Muscle layer of colon (tissue), 2 donors: ENCODE data around the gene CLCA1.
"Not testable (repeated sequence)": the region's sequence is repeated elsewhere in the genome, so short reads cannot be mapped to it uniquely, and the experiment has no call there.

Experiments
- H3K27ac ChIP-seq: one replicate; pipeline ENCODE4 v1.7.0; 2013; ENCODE audit warnings: low read depth, mild to moderate bottlenecking, low read length, moderate library complexity
- H3K27me3 ChIP-seq, 2 donors: one replicate each; pipeline ENCODE4 v1.7.0; 2013; ENCODE audit warnings: low read length in 2 of 2, mild to moderate bottlenecking in 2 of 2; ENCODE audit not compliant: insufficient read depth in 2 of 2, control insufficient read depth in 1 of 2
- H3K36me3 ChIP-seq: one replicate; pipeline ENCODE4 v1.7.0; 2013; ENCODE audit warnings: mild to moderate bottlenecking, low read length; ENCODE audit not compliant: insufficient read depth
- H3K4me1 ChIP-seq: one replicate; pipeline ENCODE4 v1.7.0; 2013; ENCODE audit warnings: mild to moderate bottlenecking, low read length; ENCODE audit not compliant: insufficient read depth
- H3K4me3 ChIP-seq, 2 donors: one replicate each; pipeline ENCODE4 v1.7.0; 2013; ENCODE audit warnings: low read length in 2 of 2, low read depth in 1 of 2, mild to moderate bottlenecking in 1 of 2, moderate library complexity in 1 of 2
- H3K9ac ChIP-seq: one replicate; pipeline ENCODE4 v1.7.0; 2013; ENCODE audit warnings: low read length
- H3K9me3 ChIP-seq: one replicate; pipeline ENCODE4 v1.7.0; 2013; ENCODE audit warnings: mild to moderate bottlenecking, low read length
- donor health status: abdominal sarcoma.
- donor health status: Adenocarcinoma of cecum.

The CLCA1 gene

DNA sequence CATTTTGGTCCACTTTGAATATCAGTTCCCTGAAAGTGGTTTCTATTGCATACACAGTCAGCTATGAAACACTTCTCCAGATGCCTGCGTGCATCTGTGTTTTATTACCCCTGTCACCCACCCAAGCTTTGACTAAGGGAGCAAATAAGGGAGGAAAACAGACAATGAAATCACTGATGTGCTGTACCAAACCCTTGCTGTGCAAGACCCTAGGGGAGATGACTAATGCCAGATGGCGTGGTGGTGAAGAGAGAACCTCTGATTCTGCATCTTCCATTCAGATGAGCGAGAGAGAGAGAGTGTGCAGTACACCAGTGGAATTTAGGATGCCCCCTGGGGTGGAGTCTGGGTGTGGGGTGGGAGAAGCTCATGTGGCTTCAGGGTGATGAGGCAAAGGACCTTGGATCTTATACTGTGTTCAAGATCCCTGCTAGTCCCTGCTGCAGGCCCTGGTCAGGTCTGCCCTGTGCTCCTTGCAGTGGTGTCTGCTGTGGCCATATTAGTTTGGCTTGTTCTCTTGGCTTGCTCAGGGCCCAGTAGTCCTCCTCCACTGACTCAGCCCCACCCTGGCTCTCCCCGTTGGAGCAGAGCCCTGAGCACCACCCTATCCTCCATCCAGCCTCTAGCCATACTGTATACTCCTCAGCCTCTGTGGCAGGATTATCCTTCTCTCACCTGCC lies 18.5 kb downstream of the CLCA1 start:
- Histone ChIP-seq H3K9ac (no peak overlapping the region), H3K4me3 (no peak overlapping the region), H3K27me3 (no peaks in the 10 kb centered on the region), H3K9me3 (no peaks in the 10 kb centered on the region), H3K4me1 (peaks cover 5% of the 10 kb centered on the region), H3K27ac (no peak overlapping the region), H3K36me3 (no peaks in the 10 kb centered on the region)

- Histone ChIP-seq H3K4me3 (no peak overlapping the region), H3K27me3 (no peaks in the 10 kb centered on the region), H3K36me3 (no peaks in the 10 kb centered on the region), H3K9me3 (no peaks in the 10 kb centered on the region), H3K27ac (no peak overlapping the region), H3K4me1 (peaks cover 5% of the 10 kb centered on the region), H3K9ac (no peak overlapping the region)
Measured at GRCh38 chr1:86487811-86488141, 19.0 kb downstream of the CLCA1 start.

GRCh38 chr1:86489242-86489878 lies 20.6 kb downstream of the CLCA1 start:
- H3K9me3 ChIP-seq: no peaks in the 10 kb centered on the region
- no peak overlapping the region for H3K9ac ChIP-seq
- no peak overlapping the region for H3K4me3 ChIP-seq
- no peaks in the 10 kb centered on the region for H3K27me3 ChIP-seq
- H3K36me3 ChIP-seq: no peaks in the 10 kb centered on the region
- H3K27ac ChIP-seq: no peak overlapping the region
- peaks cover 5% of the 10 kb centered on the region for H3K4me1 ChIP-seq

- Histone ChIP-seq H3K27me3 (no peaks in the 10 kb centered on the region), H3K9me3 (no peaks in the 10 kb centered on the region), H3K27ac (no peak overlapping the region), H3K4me1 (peaks cover 5% of the 10 kb centered on the region), H3K9ac (no peak overlapping the region), H3K36me3 (no peaks in the 10 kb centered on the region), H3K4me3 (no peak overlapping the region)
Measured at GRCh38 chr1:86491171-86491950, 22.6 kb downstream of the CLCA1 start.

GRCh38 chr1:86498281-86498680 lies 29.6 kb downstream of the CLCA1 start:
- no peak overlapping the region for H3K27ac ChIP-seq
- peaks cover 24% of the 10 kb centered on the region for H3K4me1 ChIP-seq
- H3K4me3 ChIP-seq: no peak overlapping the region
- no peaks in the 10 kb centered on the region for H3K9me3 ChIP-seq
- no peak overlapping the region for H3K9ac ChIP-seq
- H3K27me3 ChIP-seq: no peaks in the 10 kb centered on the region
- H3K36me3 ChIP-seq: no peaks in the 10 kb centered on the region

DNA sequence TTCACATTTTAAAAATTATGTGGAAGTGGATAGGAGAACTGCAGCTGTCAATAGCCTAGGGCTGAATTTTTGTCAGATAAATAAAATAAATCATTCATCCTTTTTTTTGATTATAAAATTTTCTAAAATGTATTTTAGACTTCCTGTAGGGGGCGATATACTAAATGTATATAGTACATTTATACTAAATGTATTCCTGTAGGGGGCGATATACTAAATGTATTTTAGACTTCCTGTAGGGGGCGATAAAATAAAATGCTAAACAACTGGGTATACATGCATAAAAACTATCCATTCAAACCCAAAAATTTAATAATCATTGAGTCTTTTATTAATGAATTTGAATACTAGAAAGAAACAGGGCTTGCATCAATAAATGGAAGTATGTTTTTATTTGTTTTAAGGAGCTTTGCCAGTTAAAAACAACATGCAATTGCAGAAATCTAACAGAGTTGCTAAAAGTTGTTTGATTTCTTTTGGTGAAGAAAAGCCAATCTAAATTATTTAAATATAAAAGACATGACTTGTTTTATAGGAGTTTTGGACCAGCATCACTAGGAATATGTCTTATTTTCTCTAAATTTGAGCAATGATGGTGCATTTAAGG lies 31.4 kb downstream of the CLCA1 start:
- H3K27ac ChIP-seq: peak overlapping the region; percentile 15

DNA sequence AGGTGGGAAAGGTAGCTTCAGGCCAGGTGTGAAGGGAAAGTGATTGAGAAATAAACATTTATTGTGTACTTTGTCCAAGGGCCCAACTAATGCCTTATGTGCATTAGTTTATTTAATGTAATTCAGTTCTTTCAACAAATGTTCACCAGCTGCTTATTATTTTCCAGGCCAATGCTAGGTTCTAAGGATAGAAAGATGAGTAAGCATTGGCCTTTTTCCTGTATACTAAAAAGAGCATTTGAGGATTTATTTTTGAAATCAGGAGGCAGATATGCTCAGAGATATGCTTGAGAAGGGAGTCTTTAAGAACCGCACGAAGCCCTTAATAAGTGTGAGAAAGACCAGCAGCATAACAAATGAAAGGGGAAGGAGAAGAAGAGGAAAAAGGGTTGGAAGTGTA lies 32.0 kb downstream of the CLCA1 start:
- Histone ChIP-seq H3K9ac (no peak overlapping the region), H3K4me3 (no peak overlapping the region), H3K4me1 (peaks cover 47% of the 10 kb centered on the region), H3K36me3 (no peaks in the 10 kb centered on the region), H3K27me3 (no peaks in the 10 kb centered on the region), H3K27ac (no peak overlapping the region), H3K9me3 (no peaks in the 10 kb centered on the region)

More for the DNA sequence above, 31.4 kb downstream of the CLCA1 start:
- no peak overlapping the region for H3K9ac ChIP-seq
- peaks cover 41% of the 10 kb centered on the region for H3K4me1 ChIP-seq
- H3K36me3 ChIP-seq: no peaks in the 10 kb centered on the region
- H3K9me3 ChIP-seq: no peaks in the 10 kb centered on the region
- no peaks in the 10 kb centered on the region for H3K27me3 ChIP-seq
- no peak overlapping the region for H3K4me3 ChIP-seq

DNA sequence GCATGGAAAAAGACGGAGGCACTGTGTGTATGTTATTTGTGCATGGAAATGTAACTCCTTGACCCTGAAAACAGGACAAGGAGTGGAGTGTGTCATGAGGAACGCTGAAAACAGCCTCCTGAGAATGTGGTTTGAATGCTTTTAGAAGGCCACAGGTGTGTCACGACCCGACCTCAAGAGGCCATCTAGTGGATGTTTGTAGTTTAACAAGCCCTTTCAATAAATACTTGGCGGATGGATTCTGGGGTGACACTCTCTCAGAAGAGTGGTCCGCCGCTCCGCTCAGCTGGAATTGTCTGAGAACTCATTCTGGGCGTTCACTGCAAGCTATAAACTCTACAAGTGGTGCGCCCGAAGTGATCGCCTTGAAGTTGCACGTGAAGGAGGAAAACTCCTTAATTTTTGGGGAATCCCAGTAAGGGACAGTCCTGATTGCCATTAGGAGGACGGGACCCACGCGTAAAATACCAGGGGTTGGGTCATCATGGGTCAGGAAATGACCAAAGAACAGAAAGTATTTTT lies 33.5 kb downstream of the CLCA1 start:
- Histone ChIP-seq H3K27ac (peak overlapping the region; percentile 16), H3K4me1 (peaks cover 52% of the 10 kb centered on the region), H3K4me3 (peak overlapping the region in 1 of 2 donors; percentile 55)
- H3K36me3 ChIP-seq, H3K9ac ChIP-seq, H3K27me3 ChIP-seq, H3K9me3 ChIP-seq: not testable (repeated sequence)

GRCh38 chr1:86502721-86503405 lies 34.1 kb downstream of the CLCA1 start:
- H3K36me3 ChIP-seq: no peaks in the 10 kb centered on the region

DNA sequence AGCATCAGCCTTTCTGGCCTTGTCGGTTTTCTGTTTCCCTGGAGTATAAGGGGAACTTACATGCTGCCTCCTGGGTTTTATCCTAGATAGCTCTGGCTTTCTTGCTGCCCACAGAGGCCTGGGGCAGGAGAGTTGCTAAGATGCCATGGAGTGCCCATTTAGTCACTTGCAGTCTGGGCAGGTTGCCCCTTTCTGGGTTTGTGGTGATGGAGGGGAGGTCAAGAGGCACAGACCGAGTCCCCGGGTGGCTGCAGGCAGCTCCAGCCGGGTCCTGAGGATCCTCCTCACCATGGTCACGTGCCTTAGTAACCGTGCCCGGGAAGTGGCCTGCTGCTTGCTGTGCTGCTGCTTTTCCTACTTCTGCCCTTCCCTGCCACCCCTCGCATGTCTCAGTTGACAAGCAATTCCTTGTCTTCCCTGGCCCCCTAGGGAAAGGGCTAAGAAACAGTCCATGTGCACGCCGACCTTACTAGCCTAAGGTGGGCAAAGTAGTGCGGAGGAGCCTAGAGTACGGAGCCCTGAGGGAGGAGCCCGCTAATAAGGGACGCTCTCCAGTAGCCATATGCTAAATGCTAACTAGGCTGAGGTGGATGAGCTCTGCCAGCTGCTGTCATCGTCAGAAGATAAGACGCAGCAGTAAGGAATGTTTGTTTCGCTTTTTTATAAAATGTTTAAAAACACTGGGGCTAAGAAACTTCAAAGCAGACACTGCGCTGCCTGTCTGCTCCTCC lies 34.8 kb downstream of the CLCA1 start:
- Histone ChIP-seq H3K4me3 (peak overlapping the region in 1 of 2 donors; percentile 55), H3K27me3 (no peaks in the 10 kb centered on the region), H3K9ac (peak overlapping the region; percentile 23), H3K4me1 (peaks cover 58% of the 10 kb centered on the region), H3K9me3 (no peaks in the 10 kb centered on the region), H3K27ac (peak overlapping the region; percentile 68), H3K36me3 (no peaks in the 10 kb centered on the region)

More at GRCh38 chr1:86502721-86503405, 34.1 kb downstream of the CLCA1 start:
- peak overlapping the region; percentile 68 for H3K27ac ChIP-seq
- H3K9me3 ChIP-seq: no peaks in the 10 kb centered on the region
- H3K9ac ChIP-seq: no peak overlapping the region
- H3K27me3 ChIP-seq: no peaks in the 10 kb centered on the region
- peaks cover 58% of the 10 kb centered on the region for H3K4me1 ChIP-seq
- peak overlapping the region in 1 of 2 donors; percentile 55 for H3K4me3 ChIP-seq
